ENCODE results near the gene ADH1B. TPM values are rescaled to one million over a fixed set of nuclear protein-coding genes. Genes with fewer than 3 reads are reported as not detected.
"Not testable (repeated sequence)": the region's sequence is repeated elsewhere in the genome, so short reads cannot be mapped to it uniquely, and the experiment has no call there.

Gene ADH1B
- total RNA-seq (2014; rRNA removed; shearing (Covaris generic)): not detected in 2 replicates

DNA sequence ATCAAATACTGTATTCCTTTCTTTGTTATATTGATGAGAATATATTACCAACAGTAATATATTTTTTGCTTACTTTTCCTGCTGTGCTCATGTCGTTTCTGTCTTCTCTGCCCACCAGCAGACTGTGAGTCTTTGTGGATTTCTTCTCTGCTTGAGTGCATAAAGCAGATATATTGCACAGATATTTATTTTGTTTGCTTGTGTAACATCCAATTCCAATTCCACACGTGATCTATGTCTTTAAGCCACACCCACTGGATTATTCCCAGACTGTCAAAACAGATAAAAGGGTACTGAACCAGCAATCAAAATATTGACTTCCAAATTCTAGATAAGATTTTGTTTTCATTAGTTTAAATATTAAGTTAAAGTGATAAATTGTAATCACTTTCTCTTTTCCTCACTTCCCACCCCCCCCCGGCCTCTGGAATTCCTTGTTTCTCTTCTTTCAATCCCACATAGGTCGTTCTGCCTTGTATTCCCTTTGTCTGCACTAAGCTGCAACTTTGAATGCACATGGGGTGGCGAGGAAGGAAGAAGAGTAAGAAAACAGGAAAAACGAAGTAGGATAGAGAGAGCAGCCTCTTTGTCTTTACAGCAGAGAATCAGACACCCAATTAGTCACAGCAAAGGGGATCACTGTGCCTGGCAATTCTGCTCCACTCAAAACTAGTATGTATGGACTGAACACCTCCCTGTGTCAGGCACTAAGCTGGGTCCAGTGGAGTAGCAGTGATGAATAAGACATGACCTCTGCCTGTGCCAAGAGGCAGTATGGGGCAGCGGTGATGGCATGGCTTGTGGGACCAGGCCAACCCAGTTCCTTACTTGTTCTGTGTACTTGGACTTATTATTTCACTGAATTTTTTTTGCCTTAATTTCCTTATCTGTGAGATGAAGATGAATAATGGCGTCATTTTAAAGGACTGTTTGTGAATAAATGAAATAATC, at the start of gene ADH1B:
TSS of gene ADH1B (minus strand) at position 161 of the 951 bp plus-strand sequence. CDS start at position 91, 70 bp downstream.
- Histone ChIP-seq H3K4me3 (ENCODE audit: insufficient read depth, low read depth, low read length) (no peak within 1 kb of the TSS), H3K27me3 (ENCODE audit: control insufficient read depth, insufficient read depth, low read length) (no peaks in the 10 kb centered on the region), H3K36me3 (replicated peaks; ENCODE audit: control insufficient read depth, insufficient read depth, low read length) (no peaks in the 10 kb centered on the region)
- DNase-seq: no peak

DNA sequence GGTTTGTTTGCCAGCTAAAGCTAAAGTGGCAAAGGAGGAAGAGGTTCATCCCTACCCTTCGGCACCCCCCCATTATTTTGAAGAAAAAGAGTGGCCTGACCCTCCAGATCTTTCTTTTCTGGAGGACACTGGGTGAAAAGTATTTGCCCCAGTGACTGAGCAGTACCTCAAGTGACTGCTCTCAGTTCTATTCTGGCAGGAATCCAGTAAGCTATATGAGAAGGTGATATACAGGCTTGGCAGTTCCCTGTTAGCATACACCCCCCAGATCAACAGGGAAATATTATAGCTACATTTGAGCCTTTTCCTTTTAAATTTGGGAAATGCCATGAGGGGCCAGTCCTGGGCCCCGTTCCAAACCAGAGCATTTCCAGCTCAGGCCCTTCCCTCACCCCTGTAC, 46.6 kb upstream of the ADH1B start:
- DNase-seq; H3K27me3 ChIP-seq (ENCODE audit: control insufficient read depth, insufficient read depth, low read length); H3K36me3 ChIP-seq (replicated peaks; ENCODE audit: control insufficient read depth, insufficient read depth, low read length): not testable (repeated sequence)

DNA sequence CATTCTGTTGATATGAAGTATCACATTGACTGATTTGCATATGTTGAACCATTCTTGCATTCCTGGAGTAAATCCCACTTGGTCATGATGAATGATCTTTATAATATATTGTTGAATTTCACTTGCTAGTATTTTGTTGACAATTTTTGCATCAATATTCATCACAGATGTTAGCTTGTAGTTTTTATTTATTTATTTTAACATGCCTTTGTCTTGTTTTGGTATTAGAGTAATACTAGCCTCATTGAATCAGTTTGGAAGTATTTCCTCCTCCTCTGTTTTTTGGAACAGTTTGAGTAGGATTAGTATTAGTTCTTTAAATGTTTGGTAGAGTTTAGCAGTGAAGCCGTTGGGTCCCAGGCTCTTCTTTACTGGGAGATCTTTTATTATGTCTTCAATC, 45.3 kb upstream of the ADH1B start:
- Histone ChIP-seq H3K27me3 (ENCODE audit: control insufficient read depth, insufficient read depth, low read length) (no peaks in the 10 kb centered on the region), H3K4me3 (ENCODE audit: insufficient read depth, low read depth, low read length) (no peak overlapping the region), H3K36me3 (replicated peaks; ENCODE audit: control insufficient read depth, insufficient read depth, low read length) (no peaks in the 10 kb centered on the region)
- DNase-seq: no peak

More for the DNA sequence above, 46.6 kb upstream of the ADH1B start:
- not testable (repeated sequence) for H3K4me3 ChIP-seq (ENCODE audit: insufficient read depth, low read depth, low read length)

DNA sequence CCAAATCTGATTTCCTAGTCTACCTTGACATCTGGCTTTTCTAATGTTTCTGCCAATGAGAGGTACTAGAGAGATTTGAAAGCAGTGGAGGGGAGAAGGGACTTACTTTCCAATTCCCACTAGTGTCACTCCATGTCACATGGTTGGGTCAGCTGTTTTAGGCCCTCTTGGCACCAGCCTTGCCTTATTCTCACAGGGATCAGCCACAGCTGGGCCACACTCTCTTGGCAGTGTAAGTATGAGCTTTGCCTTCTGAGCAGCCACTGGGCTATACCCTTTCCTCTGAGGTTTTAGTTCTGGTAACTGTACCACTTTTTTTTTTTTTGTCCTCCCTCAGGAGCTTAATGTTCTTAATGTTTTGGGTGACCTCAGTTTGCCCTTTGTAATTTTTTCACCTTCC, 41.6 kb upstream of the ADH1B start:
- Histone ChIP-seq H3K4me3 (ENCODE audit: insufficient read depth, low read depth, low read length) (no peak overlapping the region), H3K27me3 (ENCODE audit: control insufficient read depth, insufficient read depth, low read length) (no peaks in the 10 kb centered on the region), H3K36me3 (replicated peaks; ENCODE audit: control insufficient read depth, insufficient read depth, low read length) (no peaks in the 10 kb centered on the region)
- no peak for DNase-seq

DNA sequence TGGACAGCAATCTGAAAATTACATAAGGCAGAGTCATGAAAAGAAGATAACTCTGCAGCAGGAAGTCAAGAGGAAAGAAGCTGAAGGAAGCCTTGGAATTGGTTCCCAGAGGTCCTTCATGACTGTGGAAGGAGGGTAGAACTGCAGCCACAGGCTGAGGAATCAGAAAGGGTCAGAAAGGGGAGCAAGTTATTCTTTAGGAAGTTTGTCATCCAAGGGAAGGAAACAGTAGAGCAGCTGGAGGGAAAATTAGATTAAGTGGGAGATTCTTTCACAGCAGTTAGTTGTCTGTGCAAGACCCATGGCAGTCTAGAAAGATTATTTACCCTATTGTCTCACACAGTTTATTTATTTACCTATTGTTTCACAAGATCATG, 40.7 kb upstream of the ADH1B start:
- H3K4me3 ChIP-seq (ENCODE audit: insufficient read depth, low read depth, low read length): no peak overlapping the region
- no peaks in the 10 kb centered on the region for H3K27me3 ChIP-seq (ENCODE audit: control insufficient read depth, insufficient read depth, low read length)
- DNase-seq: no peak
- no peaks in the 10 kb centered on the region for H3K36me3 ChIP-seq (replicated peaks; ENCODE audit: control insufficient read depth, insufficient read depth, low read length)

DNA sequence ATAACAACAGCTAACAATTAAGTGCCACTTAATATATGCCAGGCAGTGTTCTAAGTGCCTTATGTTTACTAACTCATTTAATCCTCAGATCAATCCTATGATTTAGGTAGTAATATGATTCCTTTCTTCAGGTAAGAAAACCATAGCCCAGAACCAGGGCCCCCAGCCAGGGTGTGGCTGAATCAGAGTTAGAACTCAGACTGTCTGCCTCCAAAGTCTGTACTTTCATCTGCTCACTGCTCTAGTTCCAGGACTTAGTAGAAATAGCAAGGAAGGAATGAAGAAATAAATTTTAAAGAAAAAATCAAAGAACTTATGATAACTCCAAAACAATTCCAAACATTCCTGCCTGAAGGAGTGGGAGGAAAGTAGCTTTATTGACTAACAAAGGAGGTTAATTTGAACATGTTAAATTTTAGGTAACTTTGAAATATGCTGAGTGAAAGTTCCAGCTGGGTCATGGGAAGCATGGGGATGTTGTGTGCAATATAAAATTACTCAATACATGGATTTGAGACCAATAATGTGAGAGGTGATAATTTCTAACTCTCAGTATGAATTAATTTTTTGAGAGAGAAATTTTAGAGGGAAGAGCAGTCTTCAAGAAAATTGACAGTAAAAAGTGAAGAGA, 40.2 kb upstream of the ADH1B start:
- no peaks in the 10 kb centered on the region for H3K27me3 ChIP-seq (ENCODE audit: control insufficient read depth, insufficient read depth, low read length)
- DNase-seq: no peak
- no peak overlapping the region for H3K4me3 ChIP-seq (ENCODE audit: insufficient read depth, low read depth, low read length)
- H3K36me3 ChIP-seq (replicated peaks; ENCODE audit: control insufficient read depth, insufficient read depth, low read length): no peaks in the 10 kb centered on the region

DNA sequence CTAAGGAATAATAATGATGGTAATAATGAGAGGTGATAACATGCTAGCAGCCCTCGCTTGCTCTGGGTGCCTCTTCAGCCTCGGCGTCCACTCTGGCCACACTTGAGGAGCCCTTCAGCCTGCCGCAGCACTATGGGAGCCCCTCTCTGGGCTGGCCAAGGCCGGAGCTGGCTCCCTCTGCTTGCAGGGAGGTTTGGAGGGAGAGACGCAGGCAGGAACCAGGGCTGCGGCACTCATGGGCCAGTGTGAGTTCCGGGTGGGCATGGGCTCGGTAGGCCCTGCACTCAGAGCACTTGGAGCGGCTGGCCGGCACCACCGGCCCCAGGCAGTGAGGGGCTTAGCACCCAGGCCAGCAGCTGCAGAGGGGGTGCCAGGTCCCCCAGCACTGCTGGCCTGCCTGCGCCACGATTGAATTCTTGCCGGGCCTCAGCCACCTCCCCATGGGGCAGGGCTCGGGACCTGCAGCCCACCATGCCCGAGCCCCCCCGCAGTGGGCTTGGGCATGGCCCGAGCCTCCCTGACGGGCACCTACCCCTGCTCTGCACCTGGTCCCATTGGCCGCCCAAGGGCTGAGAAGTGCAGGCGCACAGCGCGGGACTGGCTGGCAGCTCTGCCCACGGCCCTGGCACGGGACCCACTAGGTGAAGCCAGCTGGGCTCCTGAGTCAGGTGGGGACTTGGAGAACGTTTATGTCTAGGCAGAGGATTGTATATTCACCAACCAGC, 38.4 kb upstream of the ADH1B start:
- no peak overlapping the region for H3K4me3 ChIP-seq (ENCODE audit: insufficient read depth, low read depth, low read length)
- no peaks in the 10 kb centered on the region for H3K36me3 ChIP-seq (replicated peaks; ENCODE audit: control insufficient read depth, insufficient read depth, low read length)
- no peaks in the 10 kb centered on the region for H3K27me3 ChIP-seq (ENCODE audit: control insufficient read depth, insufficient read depth, low read length)
- no peak for DNase-seq

DNA sequence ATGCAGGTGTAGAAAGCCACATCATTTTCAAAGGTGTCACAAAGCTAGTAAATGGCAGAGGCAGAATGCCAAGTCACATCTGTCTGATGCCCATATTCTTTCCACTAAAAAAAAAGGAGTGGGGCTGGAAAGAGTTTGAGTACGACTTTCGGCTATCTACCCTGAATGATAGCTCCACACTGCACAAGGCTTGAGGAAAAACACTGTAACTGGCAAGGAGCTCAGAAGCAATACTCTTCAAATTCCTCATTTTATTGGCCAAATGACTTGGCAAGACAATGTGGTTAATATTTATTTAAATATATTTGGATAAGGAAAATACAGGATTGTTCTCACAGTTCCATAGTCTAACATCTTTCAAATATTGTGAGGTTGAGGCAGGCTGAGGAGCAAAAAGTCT, 36.7 kb upstream of the ADH1B start:
- H3K27me3 ChIP-seq (ENCODE audit: control insufficient read depth, insufficient read depth, low read length): no peaks in the 10 kb centered on the region
- H3K36me3 ChIP-seq (replicated peaks; ENCODE audit: control insufficient read depth, insufficient read depth, low read length): no peaks in the 10 kb centered on the region
- H3K4me3 ChIP-seq (ENCODE audit: insufficient read depth, low read depth, low read length): no peak overlapping the region
- DNase-seq: no peak

DNA sequence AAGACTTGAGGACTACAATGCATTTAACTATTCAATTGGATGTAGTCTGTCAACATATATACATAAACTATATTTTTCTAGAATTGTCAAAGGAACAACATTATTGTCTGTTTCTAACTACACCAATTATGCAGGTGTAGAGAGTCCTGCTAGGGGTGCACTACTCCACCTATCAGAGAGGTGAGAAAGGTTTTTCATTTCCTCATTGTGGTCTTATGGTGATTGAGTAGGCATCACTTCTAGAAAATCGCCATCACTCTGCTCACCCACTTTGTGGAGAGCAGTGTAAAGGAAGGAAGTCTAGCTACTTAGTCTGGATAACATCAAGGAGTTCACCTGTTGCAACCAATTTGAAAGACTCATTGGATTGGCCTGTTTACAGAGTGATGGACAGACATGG, 35.8 kb upstream of the ADH1B start:
- H3K4me3 ChIP-seq (ENCODE audit: insufficient read depth, low read depth, low read length): no peak overlapping the region
- DNase-seq: no peak
- no peaks in the 10 kb centered on the region for H3K27me3 ChIP-seq (ENCODE audit: control insufficient read depth, insufficient read depth, low read length)
- H3K36me3 ChIP-seq (replicated peaks; ENCODE audit: control insufficient read depth, insufficient read depth, low read length): no peaks in the 10 kb centered on the region

DNA sequence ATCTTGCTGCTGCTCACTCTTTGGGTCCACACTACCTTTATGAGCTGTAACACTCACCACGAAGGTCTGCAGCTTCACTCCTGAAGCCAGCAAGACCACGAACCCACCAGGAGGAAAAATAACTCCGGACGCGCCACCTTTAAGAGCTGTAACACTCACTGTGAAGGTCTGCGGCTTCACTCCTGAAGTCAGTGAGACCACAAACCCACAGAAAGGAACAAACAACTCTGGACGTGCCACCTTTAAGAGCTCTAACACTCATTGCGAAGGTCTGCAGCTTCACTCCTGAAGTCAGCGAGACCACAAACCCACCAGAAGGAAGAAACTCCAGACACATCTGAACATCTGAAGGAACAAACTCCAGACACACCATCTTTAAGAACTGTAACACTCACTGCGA, 34.9 kb upstream of the ADH1B start:
- H3K4me3 ChIP-seq (ENCODE audit: insufficient read depth, low read depth, low read length); DNase-seq; H3K36me3 ChIP-seq (replicated peaks; ENCODE audit: control insufficient read depth, insufficient read depth, low read length); H3K27me3 ChIP-seq (ENCODE audit: control insufficient read depth, insufficient read depth, low read length): not testable (repeated sequence)

DNA sequence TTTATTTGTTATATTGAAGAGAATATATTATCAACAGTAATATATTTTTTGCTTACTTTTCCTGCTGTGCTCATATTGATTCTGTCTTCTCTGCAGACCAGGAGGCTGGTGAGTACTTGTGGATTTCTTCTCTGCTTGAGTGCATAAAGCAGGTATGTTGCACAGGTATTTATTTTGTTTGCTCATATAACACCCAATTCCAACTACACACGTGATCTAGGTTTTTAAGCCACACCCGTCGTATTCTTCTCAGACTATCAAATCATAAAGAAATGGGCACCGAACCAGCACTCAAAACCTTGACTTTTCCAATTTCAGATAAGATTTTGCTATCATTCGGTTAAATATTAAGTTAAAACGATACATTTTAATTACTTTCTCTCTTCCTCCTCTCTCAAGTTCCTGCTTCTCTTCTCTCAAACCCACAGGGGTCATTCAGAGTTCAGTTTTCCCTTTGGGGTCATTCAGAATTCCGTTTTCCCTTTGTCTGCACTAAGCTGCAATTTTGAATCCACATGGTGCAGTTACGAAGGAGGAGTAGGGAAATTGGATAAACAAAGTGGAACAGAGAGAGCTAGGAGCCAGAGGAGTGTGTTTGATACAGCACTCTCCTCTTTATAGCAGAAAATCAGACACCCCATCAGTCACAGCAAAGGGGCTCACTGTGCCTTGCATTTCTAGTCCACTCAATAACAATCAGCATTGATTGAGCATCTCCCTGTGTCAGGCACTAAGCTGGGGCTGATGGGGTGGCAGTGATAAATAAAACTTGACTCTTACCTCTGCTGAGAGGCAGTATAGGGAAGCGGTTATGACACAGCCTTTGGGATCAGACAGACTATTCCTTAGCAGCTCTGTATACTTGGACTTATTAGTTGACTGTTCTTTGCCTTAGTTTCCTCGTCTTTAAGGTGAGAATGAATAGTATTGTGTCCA, 31.7 kb upstream of the ADH1B start, which contains the start of gene ADH1C:
TSS of gene ADH1C (minus strand) at position 145 of the 936 bp plus-strand sequence. CDS start at position 74, 71 bp downstream.
- H3K36me3 ChIP-seq (replicated peaks; ENCODE audit: control insufficient read depth, insufficient read depth, low read length): no peaks in the 10 kb centered on the region
- no peak for DNase-seq
- H3K27me3 ChIP-seq (ENCODE audit: control insufficient read depth, insufficient read depth, low read length): no peaks in the 10 kb centered on the region
- H3K4me3 ChIP-seq (ENCODE audit: insufficient read depth, low read depth, low read length): no peak within 1 kb of the TSS

DNA sequence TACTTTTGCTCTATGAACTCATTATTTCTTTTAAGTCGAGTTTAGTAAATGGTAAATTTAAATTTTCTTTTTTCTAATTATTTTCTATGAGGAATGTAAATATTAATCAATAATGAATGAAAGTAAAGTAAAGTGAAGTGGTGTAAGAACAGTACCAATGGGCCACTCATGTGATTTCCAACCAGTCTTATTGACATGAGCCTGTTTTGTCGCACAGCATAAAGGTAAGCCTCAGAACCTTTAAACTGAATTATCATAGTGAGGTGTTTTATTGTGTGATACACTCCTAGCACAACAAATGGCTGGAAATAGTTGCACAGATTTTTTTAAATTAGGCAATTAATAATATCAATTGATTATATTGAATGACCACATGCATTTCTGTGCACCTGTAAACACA, 30.3 kb upstream of the ADH1B start:
- Histone ChIP-seq H3K4me3 (ENCODE audit: insufficient read depth, low read depth, low read length) (no peak overlapping the region), H3K36me3 (replicated peaks; ENCODE audit: control insufficient read depth, insufficient read depth, low read length) (no peaks in the 10 kb centered on the region), H3K27me3 (ENCODE audit: control insufficient read depth, insufficient read depth, low read length) (no peaks in the 10 kb centered on the region)
- no peak for DNase-seq

DNA sequence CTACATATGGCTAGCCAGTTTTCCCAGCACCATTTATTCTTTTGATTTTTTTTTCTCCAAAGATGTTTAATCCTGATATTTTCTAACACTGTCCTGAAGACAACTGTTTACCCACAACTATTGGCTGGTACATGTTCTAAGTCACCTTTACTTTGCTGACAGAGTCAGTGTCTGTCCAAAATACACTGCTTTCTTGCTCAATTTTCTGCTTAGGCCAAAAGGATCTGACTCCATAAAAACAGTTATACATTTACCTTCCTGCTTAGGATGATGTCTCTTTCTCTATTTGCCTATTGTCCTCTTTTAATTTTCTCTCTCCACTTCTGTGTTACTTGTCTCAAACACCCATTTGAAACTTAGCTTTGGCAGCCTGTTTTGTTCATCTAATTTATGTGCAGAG, 28.1 kb upstream of the ADH1B start:
- no peaks in the 10 kb centered on the region for H3K36me3 ChIP-seq (replicated peaks; ENCODE audit: control insufficient read depth, insufficient read depth, low read length)

DNA sequence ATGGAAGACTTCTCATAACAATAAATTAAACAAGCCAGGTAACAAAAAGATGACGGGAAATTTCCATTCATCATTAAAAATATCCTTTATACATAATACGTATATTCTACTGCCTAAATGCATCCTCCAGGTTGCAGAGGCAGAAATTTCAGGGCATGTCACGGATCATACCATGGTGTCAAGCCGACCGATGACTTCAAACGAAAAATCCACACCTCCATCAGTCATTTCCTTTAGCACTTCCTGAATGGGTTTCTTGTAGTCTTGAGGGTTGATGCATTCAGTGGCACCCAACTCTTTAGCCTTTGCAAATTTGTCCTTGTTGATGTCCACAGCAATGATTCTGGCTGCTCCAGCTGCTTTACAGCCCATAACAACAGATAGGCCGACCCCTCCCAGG, 21.4 kb upstream of the ADH1B start:
- H3K4me3 ChIP-seq (ENCODE audit: insufficient read depth, low read depth, low read length); H3K36me3 ChIP-seq (replicated peaks; ENCODE audit: control insufficient read depth, insufficient read depth, low read length); H3K27me3 ChIP-seq (ENCODE audit: control insufficient read depth, insufficient read depth, low read length); DNase-seq: not testable (repeated sequence)

More for the DNA sequence above, 28.1 kb upstream of the ADH1B start:
- Histone ChIP-seq H3K27me3 (ENCODE audit: control insufficient read depth, insufficient read depth, low read length) (no peaks in the 10 kb centered on the region), H3K4me3 (ENCODE audit: insufficient read depth, low read depth, low read length) (no peak overlapping the region)
- DNase-seq: no peak
